C4-2B (cell line): ENCODE measurements around the gene BTBD9.

ENCODE experiments used
- ZFX ChIP-seq: fragments of 450-650 bp; IDR thresholded peaks from 2 replicates; pipeline ENCODE4 v1.6.1; 2017
- TF ChIP-seq, protein P1 (sequence below): fragments of 450-650 bp; conservative IDR thresholded peaks from 2 replicates; pipeline ENCODE4 v1.5.1; 2017; ENCODE audit warnings: mild to moderate bottlenecking

DNA sequence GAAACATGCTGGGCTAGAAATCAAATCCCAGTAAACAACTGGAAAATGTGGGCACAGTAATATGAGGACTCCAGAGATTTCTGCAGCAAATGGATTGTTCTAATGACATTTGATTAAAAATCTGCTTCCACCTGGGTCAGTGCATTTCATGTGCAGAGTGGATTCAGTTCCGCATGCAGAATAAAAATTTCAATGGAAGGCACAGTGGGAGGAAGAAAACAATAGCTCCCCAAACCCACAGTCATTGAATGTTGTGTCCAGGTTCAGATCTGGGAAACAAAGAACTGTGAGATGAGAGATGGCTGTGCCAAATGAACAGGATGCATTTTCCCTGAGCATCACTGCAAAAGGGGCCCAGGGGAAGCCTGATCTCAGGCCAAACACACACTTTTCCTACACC lies 403.1 kb downstream of the BTBD9 start:
- TF ChIP-seq, protein P1, sequence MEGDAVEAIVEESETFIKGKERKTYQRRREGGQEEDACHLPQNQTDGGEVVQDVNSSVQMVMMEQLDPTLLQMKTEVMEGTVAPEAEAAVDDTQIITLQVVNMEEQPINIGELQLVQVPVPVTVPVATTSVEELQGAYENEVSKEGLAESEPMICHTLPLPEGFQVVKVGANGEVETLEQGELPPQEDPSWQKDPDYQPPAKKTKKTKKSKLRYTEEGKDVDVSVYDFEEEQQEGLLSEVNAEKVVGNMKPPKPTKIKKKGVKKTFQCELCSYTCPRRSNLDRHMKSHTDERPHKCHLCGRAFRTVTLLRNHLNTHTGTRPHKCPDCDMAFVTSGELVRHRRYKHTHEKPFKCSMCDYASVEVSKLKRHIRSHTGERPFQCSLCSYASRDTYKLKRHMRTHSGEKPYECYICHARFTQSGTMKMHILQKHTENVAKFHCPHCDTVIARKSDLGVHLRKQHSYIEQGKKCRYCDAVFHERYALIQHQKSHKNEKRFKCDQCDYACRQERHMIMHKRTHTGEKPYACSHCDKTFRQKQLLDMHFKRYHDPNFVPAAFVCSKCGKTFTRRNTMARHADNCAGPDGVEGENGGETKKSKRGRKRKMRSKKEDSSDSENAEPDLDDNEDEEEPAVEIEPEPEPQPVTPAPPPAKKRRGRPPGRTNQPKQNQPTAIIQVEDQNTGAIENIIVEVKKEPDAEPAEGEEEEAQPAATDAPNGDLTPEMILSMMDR, result no peak
- TF ChIP-seq ZFX, result no peak
